KG1 (cell line): ENCODE results near the gene OSGEPL1.
"Not testable (repeated sequence)": the region's sequence is repeated elsewhere in the genome, so short reads cannot be mapped to it uniquely, and the experiment has no call there.

Experiments used
- DNase-seq: peaks from one replicate; lab custom pipeline; 2025; lab: John Stamatoyannopoulos, UW

The OSGEPL1 gene

DNA sequence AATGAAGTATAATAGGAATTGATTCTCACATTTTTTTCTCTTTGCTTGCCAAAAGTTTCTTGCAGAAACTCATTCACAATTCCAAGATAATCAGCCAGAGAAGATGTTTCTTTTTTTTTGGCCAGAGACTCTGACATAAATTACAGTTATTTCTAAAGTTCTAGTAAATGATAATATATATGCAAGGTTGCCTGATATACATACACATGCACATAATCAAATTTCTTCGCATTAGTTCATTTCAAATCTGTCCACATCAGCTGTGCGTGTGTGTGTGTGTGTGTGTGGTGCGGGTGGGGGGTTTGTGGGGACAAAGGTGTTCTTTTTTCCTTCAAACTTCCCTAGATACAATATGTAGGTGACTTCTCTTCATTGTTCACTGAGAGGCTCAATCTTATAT lies 33.2 kb downstream of the OSGEPL1 start:
- no peak for DNase-seq

DNA sequence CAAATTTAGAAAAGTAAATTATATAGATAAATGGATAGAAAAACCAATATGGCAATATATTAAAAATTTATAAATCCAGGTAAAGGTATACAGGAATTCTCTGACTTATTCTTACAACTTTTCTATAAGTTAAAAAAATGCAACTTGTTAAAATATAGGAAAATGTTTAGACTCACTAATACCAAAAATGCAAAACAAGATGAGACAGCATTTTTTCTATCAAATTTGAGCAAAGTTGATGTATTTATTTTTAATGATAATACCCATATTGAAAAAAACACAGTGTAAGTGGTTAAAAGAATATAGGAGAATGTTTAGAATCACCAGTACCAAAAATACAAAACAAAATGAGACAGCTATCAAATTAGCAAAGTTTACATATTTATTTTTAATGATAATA lies 35.7 kb downstream of the OSGEPL1 start:
- no peak for DNase-seq

DNA sequence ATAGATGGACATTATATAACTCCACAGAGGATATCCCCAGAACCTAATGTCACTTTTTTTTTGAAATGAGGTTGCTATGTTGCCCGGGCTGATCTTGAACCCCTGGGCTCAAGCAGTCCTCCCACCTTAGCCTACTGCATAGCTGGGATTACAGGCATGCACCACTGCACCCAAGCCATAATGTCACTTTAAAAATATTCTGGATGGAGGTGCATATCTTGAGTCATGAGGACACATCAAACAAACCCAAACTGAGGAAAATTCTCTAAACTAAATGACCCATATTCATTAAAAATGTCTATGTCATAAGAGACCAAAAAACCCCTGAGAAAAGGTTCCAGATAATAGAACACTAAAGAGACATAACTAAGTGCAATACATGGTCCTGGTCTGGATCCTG lies 36.3 kb downstream of the OSGEPL1 start:
- no peak for DNase-seq

DNA sequence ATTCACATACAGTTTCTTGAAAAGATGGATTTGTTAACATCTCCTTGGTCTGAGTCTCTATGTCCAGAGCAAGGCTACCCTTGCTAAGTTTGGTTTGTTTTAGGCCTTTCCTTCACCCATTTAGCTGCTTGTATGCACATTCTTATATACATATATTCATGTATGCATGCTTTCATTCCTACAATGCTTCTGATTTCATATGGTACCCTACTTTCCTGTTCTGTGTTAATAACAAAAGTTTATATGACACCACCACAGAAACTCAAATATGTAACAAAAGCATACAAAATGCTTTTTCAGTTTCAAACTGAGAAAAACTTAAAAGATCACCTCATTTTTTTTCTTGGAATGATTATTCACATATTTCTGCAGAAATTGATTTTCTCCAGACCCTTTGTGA lies 39.4 kb downstream of the OSGEPL1 start:
- DNase-seq, result no peak

DNA sequence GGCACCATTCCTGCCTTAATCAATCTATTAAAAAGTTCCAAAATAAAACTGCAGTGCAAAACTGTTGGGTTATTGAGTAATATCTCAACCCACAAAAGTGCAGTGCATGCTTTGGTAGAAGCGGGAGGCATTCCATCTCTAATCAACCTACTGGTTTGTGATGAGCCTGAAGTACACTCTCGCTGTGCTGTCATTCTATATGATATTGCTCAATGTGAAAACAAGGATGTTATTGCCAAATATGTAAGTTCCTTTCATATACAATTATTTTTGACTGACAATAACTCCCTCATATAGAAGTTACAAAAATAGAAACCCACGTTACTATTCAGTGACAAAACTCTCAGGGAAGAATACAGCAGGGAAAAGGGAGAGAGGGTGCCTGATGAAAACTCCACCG lies 43.0 kb downstream of the OSGEPL1 start:
- DNase-seq, result no peak

DNA sequence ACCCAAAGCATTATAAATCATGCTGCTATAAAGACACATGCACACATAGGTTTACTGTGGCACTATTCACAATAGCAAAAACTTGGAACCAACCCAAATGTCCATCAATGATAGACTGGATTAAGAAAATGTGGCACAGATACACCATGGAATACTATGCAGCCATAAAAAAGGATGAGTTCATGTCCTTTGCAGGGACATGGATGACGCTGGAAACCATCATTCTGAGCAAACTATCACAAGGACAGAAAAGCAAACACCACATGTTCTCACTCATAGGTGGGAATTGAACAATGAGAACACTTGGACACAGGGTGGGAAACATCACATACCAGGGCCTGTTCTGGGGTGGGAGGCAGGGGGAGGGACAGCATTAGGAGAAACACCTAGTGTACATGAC lies 45.0 kb downstream of the OSGEPL1 start:
- DNase-seq, result not testable (repeated sequence)

DNA sequence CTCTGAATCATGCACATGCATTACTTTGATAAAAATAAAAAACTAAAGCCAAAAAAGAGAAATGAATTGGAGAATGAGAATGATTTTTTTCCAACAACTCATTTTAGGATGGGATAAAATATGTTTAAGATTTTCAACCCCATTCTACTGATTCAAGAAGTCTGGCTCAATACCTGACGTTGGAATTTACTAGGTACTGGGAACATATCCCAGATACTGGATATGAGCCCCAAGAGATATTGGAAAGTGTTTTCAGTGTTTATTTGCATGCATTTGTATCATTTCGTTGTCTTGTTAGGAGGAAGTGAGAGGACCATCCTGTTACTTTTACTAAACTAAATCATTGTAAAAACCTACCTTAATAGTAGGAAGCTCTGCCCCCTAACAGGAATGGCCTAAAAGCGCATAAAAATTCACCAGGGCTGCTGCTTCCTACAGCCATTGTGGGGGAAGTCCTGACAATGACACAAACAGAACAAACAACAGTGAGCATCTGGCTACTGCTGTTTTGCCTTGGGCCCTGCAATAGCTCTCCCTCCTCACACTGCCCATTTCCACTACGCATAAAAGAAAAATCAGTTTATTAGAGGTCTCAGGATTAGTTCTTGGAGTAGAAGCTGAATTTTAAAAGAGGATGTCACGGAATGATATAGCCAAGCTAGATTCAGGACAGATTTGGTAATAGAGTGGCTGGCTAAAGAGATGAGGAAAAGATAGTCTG lies 52.9 kb downstream of the OSGEPL1 start:
- DNase-seq, result no peak

DNA sequence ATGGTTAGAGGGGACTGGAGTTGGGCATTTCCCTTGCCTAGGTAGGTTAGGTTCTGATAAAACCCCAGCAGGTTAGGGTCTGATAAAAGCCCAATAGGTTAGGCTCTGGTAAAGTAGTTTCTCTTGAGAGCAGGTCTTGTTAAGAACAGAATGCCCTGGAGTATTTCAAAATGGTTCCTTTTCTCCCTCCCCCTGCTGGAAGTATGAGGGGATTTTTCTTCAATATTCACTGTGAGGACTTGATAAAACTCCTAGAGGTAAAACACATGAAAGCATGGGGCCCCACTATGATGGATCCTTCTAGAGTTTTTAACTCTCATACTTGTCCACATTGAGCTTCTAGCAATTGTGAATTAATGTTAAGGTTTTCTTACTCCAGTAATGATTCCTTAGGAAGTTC lies 60.5 kb downstream of the OSGEPL1 start:
- DNase-seq, result no peak

DNA sequence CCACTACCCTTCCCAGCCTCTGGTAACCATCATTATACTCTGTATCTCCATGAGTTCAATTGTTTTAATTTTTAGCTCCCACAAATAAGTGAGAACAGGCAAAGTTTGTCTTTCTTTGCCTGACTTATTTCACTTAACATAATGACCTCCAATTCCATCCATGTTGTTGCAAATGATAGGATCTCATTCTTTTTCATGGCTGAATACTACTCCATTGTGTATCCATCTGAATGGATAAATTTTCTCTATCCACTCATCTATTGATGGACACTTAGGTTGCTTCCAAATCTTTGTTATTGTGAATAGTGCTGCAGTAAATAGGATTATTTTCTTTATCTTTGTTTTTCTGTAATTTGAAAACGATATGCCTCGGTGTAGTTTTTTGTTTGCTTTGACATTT lies 61.9 kb downstream of the OSGEPL1 start:
- no peak for DNase-seq

DNA sequence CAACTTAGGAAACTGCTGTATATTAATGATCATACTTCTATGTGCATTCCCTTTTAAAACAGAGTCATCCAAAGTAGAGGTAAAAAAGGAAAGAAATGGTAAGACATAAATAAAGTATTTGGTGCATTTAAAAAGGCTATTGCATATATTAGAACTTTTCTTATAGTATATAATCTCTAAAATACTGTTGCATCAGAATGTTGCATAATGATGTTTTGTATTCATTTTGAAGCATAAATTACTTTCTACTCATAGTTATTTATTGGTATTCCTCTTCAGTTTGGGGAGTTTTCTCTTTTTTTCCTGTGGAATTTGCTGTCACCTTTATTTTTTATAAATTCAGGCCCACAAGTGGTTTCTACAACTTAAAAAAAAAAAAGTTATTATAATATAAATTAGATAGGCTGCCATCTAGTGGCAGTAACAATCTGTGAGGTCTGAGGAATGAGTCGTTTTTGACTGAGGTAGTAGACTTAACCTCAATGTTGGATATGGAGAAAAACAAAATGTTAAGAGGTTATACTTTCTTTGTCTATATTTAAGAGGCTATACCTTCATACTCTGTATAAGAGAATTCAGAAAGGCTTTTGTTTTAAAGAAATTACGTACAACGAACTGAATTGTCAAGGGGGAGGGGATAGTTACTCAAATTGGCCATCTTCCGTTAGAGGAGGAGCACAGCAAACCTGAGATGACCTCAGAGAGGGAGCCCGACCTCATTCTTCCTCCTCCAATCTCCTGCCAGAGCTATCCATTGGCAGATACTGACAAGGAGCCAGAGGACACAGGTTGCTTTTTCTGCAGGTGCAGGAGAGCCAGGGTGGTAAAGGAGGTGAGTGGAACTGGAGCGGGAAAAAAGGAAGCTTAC lies 64.3 kb downstream of the OSGEPL1 start:
- no peak for DNase-seq
